PC-9 (cell line): ENCODE data around the gene GDF10.

Experiments
- EZH2 ChIP-seq: fragments of 200-600 bp; sonication (generic); IDR thresholded peaks from 2 replicates; pipeline ENCODE4 v1.8.0; 2017; ENCODE audit warnings: antibody characterized with exemption, low read depth
- TF ChIP-seq, protein P1 (sequence below): fragments of 200-600 bp; sonication (generic); conservative IDR thresholded peaks from 2 replicates; pipeline ENCODE4 v1.6.1; 2017; ENCODE audit warnings: mixed run types, antibody characterized with exemption, mild to moderate bottlenecking, moderate library complexity

DNA sequence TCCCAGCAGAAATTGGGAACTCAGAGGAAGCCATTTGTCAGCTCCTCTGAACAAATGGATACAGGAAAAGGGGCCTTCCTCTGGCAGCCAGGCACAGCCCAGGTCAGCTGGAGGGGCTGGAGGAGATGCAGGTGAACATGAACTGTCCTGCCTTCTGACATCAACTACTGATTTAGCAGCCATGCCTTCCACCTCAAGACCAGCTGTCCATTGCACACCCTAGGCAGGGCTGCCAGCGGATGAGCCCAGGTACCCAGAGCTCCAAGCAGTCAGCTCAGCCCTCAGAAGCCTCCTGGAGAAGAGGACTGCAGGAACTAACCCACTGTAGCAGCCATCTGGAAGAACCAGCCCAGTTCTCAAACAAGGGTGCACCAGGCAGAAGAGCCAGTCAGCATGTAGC is 44.1 kb upstream of the GDF10 start:
- TF ChIP-seq, protein P1, sequence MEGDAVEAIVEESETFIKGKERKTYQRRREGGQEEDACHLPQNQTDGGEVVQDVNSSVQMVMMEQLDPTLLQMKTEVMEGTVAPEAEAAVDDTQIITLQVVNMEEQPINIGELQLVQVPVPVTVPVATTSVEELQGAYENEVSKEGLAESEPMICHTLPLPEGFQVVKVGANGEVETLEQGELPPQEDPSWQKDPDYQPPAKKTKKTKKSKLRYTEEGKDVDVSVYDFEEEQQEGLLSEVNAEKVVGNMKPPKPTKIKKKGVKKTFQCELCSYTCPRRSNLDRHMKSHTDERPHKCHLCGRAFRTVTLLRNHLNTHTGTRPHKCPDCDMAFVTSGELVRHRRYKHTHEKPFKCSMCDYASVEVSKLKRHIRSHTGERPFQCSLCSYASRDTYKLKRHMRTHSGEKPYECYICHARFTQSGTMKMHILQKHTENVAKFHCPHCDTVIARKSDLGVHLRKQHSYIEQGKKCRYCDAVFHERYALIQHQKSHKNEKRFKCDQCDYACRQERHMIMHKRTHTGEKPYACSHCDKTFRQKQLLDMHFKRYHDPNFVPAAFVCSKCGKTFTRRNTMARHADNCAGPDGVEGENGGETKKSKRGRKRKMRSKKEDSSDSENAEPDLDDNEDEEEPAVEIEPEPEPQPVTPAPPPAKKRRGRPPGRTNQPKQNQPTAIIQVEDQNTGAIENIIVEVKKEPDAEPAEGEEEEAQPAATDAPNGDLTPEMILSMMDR: no peak
- TF ChIP-seq EZH2: no peak
